Hematopoietic multipotent progenitor cell treated with erythropoietin and hydrocortisone succinate and interleukin-3 and kit ligand, for 8 days (in vitro differentiated cells): ENCODE data around the gene SEL1L2.

Experiments
- DNase-seq: peaks from one replicate; pipeline ENCODE4 v3.0.0-alpha.2; 2015

Gene SEL1L2

DNA sequence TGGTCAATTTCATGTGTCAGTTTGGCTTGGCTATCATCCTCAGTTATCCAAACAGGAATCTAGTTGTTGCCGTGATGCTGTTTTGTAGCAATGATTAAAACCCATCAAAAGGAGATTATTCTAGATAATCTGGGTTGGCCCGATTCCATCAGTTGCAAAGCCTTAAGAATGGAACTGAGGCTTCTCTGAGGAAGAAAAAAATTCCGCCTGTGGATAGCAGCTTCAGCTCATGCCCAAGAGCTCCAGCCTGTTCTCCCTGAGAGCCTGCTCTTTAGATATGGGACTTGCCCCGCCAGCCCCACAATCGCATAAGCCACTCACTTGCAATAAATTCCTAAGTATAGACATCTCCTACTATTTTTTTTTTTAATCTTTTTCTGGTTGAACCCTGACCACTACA is 61.5 kb downstream of the SEL1L2 start:
- DNase-seq = no peak

DNA sequence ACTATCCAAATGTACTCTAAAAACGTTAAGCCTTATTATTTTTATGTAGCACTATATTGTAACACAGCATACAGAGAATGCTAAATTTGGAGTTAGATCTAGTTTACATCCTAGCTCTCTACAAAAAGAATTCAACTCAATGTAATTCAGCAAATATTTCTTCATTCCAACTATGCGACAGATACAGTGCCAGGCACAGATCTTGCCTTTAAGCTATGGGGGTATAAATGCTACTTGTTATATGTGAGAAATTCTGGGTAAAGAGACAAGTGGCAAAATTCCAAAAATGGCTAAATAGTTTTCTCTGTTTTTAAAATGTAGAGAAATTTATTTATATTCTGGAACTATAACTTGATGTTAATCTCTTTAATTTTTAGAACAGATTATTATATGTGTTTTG is 63.2 kb downstream of the SEL1L2 start:
- DNase-seq = no peak

DNA sequence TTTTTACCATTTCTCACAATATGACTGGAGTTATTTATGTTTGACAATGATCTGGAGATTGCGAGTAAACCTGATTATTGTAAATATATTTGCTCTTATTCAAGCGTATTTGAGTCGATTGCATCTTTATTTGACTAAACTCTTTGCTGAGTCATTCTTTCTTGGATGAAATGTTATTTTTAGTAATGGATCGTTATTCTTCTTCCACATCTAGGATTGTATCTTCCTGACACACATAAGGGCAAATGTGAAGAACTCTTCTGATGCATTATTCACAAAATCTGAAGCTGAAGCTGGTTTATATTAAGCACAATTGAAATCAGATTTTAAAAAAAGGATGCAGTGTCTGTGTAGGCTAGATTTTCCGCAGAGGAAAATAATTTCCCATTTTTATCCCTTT is 68.2 kb downstream of the SEL1L2 start:
- DNase-seq = no peak

DNA sequence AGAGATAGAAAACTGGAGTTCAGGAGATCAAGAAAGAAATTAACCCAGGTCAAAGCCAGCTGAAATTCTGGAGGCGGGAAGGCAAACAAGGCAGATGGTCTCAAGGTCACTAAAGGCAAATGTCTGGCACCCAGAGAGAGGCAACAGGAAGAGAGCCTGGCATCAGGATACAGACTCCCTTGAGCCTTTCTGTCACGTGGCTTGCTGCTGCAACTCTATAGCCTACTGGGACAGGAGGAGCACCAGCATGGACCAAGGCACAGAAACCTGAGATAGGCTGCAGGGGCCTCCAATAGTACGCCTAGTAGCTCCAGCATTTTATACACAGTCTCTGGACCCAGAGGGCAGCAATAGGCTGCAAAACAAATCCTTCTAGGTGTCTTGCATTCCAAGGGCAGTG is 75.1 kb downstream of the SEL1L2 start:
- no peak for DNase-seq

DNA sequence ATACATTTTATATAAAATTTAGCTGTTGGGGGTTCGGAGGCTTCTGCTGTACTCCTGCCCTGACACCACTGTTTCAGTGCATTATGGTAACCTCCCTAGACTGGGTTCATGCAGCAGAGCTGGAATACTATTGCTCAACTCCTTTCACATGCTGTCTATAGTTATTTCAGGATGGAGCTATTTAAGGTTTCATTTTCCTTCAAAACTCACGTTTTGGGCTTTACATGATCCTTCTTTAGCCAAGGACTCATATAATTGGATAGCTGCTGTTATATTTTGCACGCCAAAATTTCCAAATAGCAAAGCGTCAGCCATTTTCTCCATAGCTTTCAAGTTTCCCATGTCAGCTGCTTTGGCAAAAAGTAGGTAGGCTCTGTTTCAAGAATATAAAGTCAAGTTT is 76.8 kb downstream of the SEL1L2 start:
- DNase-seq = no peak

DNA sequence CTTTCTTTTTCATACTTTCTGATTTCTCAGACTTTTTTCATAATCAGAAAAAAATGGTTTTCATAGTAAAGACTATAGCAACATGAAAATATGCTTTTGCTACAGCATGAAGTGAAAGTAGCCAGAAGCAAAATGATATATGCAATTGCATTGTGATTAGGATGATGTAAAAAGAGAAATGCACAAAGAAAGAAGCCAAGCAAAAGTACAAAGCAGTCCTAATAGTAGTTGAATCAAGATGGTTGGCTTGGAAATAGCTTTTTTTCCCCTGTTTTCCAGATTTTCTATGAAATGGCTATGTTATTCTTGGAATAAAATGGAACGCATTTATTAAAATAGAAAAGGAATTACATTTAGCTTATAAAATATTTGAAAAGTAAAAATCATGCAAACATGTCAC is 77.3 kb downstream of the SEL1L2 start:
- DNase-seq = no peak

DNA sequence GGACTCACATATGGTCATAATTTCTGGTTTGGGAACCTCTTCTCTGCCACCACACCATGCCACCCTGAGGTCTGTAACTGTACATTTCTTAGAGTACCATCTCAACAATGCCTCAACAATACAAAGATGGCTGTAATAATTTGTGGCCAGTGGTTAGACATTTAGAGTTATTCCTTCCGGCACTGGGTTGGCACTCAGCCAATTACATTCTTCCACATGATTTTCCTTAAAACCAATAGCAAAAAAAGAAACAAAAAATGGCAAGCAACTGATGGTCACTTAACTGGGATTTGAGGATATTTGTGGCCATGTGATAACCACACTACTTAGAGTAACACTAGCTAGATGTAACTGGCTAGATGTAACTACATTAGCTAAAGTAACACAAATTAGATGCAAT is 79.9 kb downstream of the SEL1L2 start:
- no peak for DNase-seq

DNA sequence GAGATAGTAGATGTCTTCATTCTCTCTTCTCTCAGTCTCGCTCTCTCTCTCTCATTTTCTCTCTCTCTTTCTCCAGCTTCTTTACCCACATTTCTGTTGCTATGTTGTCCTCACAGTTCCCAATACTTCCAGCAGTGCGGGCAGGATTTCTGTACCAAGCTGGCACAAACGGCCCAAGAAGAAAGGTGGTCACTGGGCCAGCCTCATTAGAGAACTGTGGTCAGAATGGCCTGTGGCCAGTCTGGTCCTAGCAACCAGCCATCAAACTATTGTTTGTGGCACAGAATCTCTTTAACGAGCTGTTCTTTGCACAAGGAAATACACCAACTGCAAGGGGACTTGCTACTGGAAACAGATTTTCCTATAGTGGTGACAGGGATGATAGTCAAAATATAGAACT is 81.3 kb downstream of the SEL1L2 start:
- no peak for DNase-seq

DNA sequence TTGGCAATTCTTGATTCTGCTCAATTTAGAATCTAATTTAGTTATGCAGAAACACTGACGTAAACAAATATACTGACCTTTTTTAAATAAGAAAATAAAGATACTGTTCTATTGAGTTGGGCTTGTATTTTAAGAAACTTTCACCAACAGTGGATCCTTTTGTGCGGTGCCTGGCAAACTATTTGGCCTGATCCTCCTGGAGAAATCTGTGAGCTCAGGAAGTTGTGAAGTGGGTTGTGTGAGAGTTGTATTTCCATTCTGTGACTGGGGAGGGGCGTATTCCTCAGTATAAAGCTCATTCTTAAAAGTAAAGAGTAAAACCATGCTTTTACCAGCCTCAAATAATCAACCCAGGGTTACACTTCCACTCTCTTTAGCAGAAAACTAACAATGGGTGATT is 85.6 kb downstream of the SEL1L2 start:
- DNase-seq = no peak

DNA sequence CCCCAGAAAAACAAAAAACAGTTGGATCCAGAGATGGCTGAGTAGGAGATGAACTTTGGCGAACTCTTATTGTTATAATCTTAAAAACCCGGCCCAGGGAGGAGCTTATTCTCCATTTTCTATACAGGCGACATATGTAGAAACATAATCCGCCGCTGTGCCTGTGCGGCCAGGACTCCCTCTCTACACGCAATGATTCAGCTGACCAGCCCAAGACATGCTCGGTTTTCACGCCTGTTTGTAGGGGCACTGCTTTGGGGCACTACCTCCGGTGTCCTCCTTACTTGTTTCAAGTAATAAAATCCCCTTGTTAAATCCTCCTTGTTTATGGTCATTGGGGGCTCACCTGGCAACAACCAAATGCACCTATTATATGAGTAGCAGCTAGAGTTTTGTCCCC is 89.9 kb downstream of the SEL1L2 start:
- no peak for DNase-seq

DNA sequence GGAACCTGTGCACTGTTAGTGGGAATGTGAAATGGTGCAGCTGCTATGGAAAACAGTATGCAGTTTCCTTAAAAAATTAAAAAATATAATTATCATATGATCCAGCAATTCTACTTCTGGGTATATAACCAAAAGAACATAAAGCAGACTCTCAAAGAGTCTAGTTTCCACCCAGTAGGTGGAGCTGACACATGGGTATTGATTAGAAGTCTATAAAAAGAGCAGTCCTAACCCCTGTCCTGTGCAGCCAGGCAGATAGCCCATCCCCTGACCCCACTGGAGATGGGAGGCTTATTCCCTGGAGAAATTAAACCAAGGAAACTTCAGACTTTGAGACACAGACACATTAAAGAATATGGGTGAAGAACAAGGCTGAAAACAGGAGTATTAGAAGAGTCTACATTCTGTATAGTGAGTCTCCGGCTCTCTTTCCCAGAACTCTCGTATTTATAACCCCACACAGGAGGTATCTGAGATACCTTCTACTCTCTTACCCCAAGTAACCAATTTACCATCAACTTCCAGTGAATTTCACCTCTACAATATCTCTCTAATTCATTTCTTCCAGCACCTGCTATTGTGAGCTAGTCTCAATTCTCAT is 92.3 kb downstream of the SEL1L2 start:
- DNase-seq = no peak

DNA sequence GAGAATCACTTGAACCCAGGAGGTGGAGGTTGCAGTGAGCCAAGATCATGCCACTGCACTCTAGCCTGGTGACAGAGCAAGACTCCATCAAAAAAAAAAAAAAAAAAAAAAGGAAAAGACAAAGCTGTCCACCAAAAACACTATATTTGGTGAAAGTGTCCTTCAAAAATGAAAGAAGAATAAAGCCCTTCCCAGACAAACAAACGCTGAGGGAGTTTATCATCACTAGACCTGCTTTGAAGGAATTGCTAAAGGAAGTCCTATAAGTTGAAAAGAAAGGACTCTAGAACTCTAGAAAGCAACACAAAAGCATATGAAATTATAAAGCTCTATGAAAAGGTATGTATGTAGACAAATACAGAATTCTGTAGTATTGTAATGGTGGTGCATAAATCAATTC is 98.8 kb downstream of the SEL1L2 start:
- DNase-seq = no peak

DNA sequence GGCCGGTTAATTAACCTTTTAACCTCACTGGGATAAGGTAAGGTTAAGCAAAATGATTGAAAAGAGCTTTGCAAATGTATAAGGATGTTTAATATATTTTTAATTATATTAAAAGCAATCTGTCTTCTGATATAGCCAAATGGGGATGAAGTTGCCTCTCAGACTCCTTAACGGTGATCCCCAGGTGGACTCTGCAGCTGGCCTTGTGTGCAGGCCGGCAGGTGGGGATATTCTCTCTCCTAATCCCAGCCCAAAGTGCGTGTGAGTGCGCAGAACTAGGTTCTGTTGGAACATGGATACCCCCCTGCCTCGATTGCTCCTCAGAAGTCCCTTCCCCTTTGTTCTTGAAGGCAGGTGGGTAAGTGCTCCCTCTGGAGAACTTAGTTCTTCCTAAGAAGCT is 105.6 kb downstream of the SEL1L2 start:
- no peak for DNase-seq

DNA sequence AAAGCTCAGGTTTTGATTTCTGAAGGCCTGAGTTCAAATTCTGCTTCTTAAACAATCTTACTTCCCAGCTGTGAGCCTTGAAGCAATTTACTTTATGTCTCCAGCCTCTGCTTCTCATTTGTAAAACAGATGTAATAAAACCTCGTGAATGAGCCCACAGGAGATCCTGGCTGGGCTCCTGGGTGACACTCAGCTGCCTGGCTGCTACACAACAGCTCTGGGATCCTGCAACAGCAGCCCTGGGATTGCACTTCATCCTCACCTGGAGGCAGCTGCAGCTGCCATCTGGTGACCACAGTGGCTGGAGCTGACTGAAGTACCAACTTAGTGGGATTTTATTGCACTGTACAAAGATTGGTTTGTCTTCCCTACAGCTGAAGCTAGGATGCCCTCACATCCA is 107.0 kb downstream of the SEL1L2 start:
- no peak for DNase-seq

DNA sequence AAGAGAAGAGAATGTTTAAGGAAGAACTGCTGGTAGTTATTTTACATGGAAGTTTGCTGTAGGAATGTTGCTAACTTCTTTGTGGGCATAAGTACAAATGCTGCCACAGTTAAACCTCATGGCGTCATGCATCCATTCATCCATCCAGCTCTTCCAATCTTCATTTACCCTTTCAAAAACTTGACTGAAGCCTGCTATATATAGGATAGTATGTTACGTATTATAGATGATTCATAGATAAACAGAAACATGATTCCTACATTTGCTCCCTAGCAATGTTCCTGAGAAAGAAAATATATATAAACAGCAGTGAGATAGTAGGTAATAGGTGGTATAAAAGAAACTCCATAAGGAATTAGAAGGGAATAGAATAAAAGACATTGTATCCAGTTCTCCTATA is 111.8 kb downstream of the SEL1L2 start:
- no peak for DNase-seq

DNA sequence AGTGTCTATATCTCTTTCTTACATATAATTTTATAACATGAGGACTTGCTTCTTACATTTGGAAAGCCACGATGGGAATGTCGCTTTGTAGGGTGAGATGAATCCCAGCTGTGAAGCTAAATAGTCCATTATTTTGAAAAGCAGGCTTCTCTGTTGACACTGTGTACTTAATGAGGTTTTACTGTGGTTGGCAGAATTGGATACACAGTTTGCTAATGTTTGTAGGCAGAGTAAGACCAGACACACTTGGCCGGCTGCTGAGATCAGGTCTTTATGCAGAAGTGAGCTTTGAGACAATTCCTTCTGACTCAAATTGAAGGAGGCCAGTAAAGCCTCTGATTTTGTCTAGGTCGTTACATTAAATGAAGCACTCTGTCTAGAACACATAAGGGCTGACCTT is 112.6 kb downstream of the SEL1L2 start:
- DNase-seq = no peak

DNA sequence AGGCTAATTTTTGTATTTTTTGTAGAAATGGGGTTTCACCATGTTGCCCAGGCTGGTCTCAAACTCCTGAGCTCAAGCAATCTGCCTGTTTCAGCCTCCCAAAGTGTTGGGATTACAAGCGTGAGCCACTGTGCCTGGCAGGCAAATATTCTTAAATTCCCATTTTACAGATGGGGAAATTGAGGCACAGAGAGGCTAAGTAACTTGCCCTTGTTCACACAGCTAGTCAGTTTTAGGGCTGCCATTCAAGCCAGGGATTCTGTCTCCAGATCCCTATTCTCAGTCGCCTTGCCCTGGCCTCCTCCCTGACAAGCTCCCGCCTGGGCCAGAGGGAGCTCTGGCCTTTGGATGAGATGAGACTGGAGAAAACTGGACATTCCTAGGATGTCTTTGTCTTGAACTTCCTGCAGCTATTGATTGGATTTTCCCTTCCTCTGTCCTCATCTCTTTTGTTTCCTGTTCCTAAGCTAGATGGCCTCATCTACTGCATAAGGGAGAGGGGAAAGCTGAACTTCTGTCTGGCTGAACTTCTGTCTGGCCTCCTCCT is 115.1 kb downstream of the SEL1L2 start:
- no peak for DNase-seq

DNA sequence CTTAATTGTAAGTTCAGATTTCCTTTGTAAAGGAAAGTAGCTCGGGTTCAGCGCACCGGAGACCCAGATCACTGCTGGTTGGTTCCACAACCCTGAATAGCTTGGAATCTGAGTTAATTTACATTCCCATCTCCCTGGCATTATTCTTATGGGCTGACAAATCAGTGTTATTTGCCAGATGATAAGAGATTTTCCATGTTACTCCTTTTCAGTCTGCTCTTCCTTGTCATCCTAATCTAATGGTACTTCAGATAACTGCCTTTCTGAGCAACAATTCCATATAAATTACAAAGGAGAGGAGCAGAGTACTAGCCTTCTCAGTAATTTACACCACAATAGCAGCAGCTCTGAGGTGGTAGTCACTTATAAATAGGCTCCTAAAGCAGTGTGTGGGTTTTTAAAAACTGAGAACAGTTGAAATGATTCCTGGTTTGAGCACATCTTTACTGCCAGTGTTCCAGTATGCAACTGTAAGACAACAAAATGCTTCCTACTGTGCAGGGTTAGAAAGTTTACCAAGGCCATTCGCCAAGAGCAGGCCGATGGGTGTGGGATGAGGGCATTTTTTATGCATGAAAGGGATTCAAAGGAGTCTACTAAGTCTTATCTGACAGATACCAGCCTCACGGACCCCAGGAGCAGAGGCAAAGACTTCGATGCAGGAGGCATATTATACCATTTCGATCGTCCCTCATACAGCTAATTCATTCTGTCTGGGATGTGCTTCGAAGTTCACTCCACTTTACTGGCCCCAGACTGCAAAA is 115.8 kb downstream of the SEL1L2 start:
- DNase-seq = no peak

DNA sequence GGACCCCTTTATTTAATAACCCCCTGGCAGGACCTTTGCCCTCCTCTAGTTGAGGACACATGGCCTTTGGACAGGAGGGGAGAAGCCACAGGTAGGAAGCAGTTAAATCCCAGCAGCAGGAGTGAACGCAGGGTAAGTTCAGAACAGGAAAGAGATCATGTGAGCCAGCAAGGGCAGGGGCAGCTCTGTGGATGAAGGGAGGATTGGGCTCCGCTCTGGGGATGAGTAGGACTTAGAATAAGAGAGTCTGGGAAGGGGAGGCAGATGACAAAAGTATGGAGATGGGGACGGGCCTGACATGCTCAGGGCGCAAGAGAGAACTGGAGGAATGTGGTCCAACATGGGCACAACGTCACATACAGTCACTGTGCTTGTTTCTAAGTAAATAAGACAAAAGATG is 116.6 kb downstream of the SEL1L2 start:
- no peak for DNase-seq

DNA sequence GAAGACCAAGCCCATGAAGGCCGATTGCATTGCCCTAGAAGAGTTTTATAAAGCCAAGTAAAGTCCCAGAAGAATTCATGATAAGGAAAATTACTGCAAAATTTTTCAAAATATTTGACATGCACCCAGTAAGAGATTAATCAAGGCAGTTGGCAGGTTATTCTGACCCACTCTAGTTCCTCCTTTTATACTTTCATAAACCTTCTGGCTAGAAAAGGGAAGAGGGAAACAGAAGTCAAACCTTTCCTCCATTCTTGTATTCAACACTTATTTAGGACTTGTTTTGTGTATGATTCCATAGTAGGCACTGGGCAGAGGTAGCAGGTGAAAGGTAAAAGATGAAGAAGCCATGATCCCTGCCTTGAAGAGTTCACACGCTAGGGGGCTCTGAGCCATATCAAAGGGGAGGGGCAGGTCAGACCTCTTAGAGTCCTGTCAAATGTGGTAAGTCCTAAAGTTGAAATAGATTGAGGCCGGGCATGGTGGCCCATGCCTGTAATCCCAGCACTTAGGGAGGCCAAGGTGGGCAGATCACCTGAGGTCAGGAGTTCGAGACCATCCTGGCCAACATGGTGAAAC is 120.2 kb downstream of the SEL1L2 start:
- DNase-seq = no peak

DNA sequence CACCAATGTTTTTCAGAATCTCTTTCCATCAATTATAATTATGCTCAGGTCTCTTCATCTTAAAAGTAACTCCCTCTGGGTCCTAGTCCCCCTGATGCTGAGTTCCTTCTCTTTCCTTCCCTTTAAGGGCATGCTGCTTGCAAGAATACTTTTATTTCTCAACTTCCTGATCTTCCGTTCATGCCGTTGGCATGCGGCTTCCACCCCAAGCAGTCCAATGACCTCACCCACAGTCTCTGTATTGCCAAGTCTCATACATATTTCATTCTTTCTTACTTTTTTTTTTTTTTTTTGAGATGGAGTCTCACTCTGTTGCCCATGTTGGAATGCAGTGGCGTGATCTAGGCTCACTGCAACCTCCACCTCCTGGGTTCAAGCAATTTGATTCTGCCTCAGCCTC is 122.1 kb downstream of the SEL1L2 start:
- DNase-seq = peak; percentile 4

DNA sequence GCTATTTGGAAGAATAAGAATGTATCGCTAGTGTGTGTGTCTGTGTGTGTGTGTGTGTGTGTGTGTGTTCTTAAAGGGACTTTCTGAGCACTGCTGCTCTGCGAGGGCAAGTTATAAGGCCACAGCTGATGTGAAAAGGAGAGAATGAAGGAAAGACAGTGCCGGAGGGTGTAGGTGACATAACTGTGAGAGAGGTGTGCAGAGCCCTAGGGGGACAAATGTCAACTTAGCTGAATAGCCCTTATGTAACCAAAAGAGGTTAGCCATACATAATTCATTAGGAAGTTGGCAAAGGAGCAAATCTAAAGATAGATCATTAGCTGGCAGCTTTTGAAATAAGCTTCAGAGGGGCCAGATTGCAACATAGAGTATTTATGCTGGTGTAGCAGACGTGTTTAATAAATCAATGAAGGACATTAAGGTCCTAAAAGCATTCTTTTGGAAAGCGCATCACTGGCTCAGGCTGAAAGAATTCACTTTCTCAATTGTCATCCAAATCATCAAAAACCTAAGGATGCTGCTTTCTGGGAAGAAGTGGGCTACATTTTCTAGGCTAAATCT is 124.5 kb downstream of the SEL1L2 start:
- DNase-seq = no peak

DNA sequence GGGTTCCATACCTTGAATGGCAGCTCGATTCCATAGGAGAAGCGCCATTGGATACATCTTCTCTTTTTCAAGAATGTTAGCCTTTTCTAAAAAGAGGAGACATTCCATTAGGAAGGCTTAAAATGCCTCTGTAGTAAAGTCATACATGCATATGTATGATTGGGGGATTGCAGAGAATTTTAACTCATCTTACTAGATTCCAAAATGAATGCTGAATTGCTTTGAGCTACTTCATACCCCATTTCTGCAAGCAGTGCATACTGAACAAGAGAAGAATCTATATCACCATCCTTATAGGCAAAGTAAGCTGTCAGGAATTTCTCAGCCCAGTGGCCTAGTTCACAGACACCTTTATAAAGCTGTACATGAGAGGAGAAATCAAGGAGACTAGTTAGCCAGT is 125.3 kb downstream of the SEL1L2 start:
- no peak for DNase-seq

DNA sequence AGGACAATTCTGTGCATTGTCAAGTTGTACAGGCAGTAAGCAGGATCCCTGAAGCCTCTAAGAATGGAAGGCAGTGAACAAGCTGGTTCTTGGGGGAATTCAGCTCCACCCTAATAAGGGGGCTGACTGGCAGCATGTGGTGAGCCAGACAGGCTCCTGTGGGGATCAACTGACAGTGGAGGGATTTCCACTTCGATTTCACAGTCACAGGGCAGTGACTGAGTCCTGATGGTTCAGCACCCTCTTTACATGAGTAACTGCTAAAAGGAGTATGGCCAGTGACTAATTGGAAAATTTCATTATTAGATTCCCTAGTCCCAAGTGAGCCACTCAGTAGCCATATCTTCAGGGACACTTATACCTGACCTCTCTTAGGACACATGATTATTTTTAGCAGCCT is 127.2 kb downstream of the SEL1L2 start:
- DNase-seq = no peak
